UCSD-AML1 (cell line): Measurements from ENCODE around the gene MTRF1.
"Not testable (repeated sequence)": the region's sequence is repeated elsewhere in the genome, so short reads cannot be mapped to it uniquely, and the experiment has no call there.

Source experiments
- DNase-seq: peaks from one replicate; lab custom pipeline; 2025; ENCODE audit not compliant: unreplicated experiment; lab: John Stamatoyannopoulos, UW

MTRF1 gene

GRCh38 chr13:41282129-41282571, 18.8 kb upstream of the MTRF1 start:
- DNase-seq = no peak

GRCh38 chr13:41279156-41279555, 15.8 kb upstream of the MTRF1 start:
- DNase-seq = not testable (repeated sequence)

GRCh38 chr13:41276824-41277223, 13.4 kb upstream of the MTRF1 start:
- no peak for DNase-seq

- DNase-seq = no peak
These were observed 11.5 kb upstream of the MTRF1 start for GRCh38 chr13:41274881-41275280.

GRCh38 chr13:41273831-41274441, 10.6 kb upstream of the MTRF1 start:
- no peak for DNase-seq

GRCh38 chr13:41271456-41272285, 8.3 kb upstream of the MTRF1 start:
- DNase-seq = no peak

GRCh38 chr13:41268764-41269163, 5.4 kb upstream of the MTRF1 start:
- DNase-seq = no peak

GRCh38 chr13:41267106-41267505, 3.7 kb upstream of the MTRF1 start:
- no peak for DNase-seq

GRCh38 chr13:41259875-41260501, 3.4 kb downstream of the MTRF1 start:
- no peak for DNase-seq

GRCh38 chr13:41257535-41257934, 5.8 kb downstream of the MTRF1 start:
- DNase-seq = no peak

GRCh38 chr13:41254902-41255301, 8.5 kb downstream of the MTRF1 start:
- DNase-seq = no peak

GRCh38 chr13:41250993-41251392, 12.4 kb downstream of the MTRF1 start:
- no peak for DNase-seq

- DNase-seq = no peak
These were observed 16.3 kb downstream of the MTRF1 start for GRCh38 chr13:41246969-41247680.

GRCh38 chr13:41244556-41244955, 18.8 kb downstream of the MTRF1 start:
- no peak for DNase-seq

GRCh38 chr13:41241626-41242025, 21.8 kb downstream of the MTRF1 start:
- DNase-seq = no peak

- no peak for DNase-seq
These were observed 27.0 kb downstream of the MTRF1 start for GRCh38 chr13:41236369-41236768.

- DNase-seq = no peak
These were observed 30.5 kb downstream of the MTRF1 start for GRCh38 chr13:41232578-41233480.

GRCh38 chr13:41231786-41232185, 31.6 kb downstream of the MTRF1 start:
- DNase-seq = no peak

- no peak for DNase-seq
These were observed 32.2 kb downstream of the MTRF1 start for GRCh38 chr13:41231025-41231677.

- no peak for DNase-seq
These were observed 34.0 kb downstream of the MTRF1 start for GRCh38 chr13:41229356-41229755.
